Measurements from ENCODE around the gene PTPRK.

Gene PTPRK

GRCh38 chr6:128333581-128334223 lies 186.7 kb downstream of the PTPRK start:
- no peaks in the 10 kb centered on the region; the same call in 1 of the 2 replicates for H3K4me1 ChIP-seq (ENCODE audit: control insufficient read depth, insufficient read depth, low read length)
- WGBS (ENCODE audit: insufficient coverage, insufficient read length): no CpG with 5 or more reads among the region's 5 CpGs
- H3K27ac ChIP-seq (ENCODE audit: low read length): no peak overlapping the region
- DNase-seq (ENCODE audit: low read depth, low spot score): no peak
- H3K9me3 ChIP-seq (ENCODE audit: control insufficient read depth, insufficient read depth, low read length): no peaks in the 10 kb centered on the region
- no peaks in the 10 kb centered on the region for H3K36me3 ChIP-seq (ENCODE audit: control insufficient read depth, insufficient read depth, low read length)
- H3K27me3 ChIP-seq (ENCODE audit: control insufficient read depth, insufficient read depth, low read length): no peaks in the 10 kb centered on the region
- no peak overlapping the region for H3K4me3 ChIP-seq (ENCODE audit: low read length)

- Histone ChIP-seq H3K9me3 (ENCODE audit: control insufficient read depth, insufficient read depth, low read length) (no peaks in the 10 kb centered on the region), H3K4me3 (ENCODE audit: low read length) (no peak overlapping the region), H3K27me3 (ENCODE audit: control insufficient read depth, insufficient read depth, low read length) (no peaks in the 10 kb centered on the region), H3K36me3 (ENCODE audit: control insufficient read depth, insufficient read depth, low read length) (no peaks in the 10 kb centered on the region), H3K27ac (ENCODE audit: low read length) (no peak overlapping the region), H3K4me1 (ENCODE audit: control insufficient read depth, insufficient read depth, low read length) (no peaks in the 10 kb centered on the region; the same call in 1 of the 2 replicates)
- WGBS (ENCODE audit: insufficient coverage, insufficient read length): no CpG with 5 or more reads among the region's 3 CpGs
- DNase-seq (ENCODE audit: low read depth, low spot score): peak; percentile 29
Observed at GRCh38 chr6:128327890-128328289, 192.5 kb downstream of the PTPRK start.

GRCh38 chr6:128323011-128323410 lies 197.4 kb downstream of the PTPRK start:
- no peak for DNase-seq (ENCODE audit: low read depth, low spot score)
- Histone ChIP-seq H3K27me3 (ENCODE audit: control insufficient read depth, insufficient read depth, low read length) (no peaks in the 10 kb centered on the region), H3K4me3 (ENCODE audit: low read length) (no peak overlapping the region), H3K36me3 (ENCODE audit: control insufficient read depth, insufficient read depth, low read length) (no peaks in the 10 kb centered on the region), H3K4me1 (ENCODE audit: control insufficient read depth, insufficient read depth, low read length) (no peaks in the 10 kb centered on the region; the same call in 1 of the 2 replicates), H3K27ac (ENCODE audit: low read length) (no peak overlapping the region), H3K9me3 (ENCODE audit: control insufficient read depth, insufficient read depth, low read length) (no peaks in the 10 kb centered on the region)
- WGBS (ENCODE audit: insufficient coverage, insufficient read length): no CpG with 5 or more reads among the region's 1 CpG

- no CpG with 5 or more reads among the region's 1 CpG for WGBS (ENCODE audit: insufficient coverage, insufficient read length)
- no peaks in the 10 kb centered on the region for H3K27me3 ChIP-seq (ENCODE audit: control insufficient read depth, insufficient read depth, low read length)
- no peaks in the 10 kb centered on the region for H3K9me3 ChIP-seq (ENCODE audit: control insufficient read depth, insufficient read depth, low read length)
- no peak overlapping the region for H3K27ac ChIP-seq (ENCODE audit: low read length)
- H3K36me3 ChIP-seq (ENCODE audit: control insufficient read depth, insufficient read depth, low read length): no peaks in the 10 kb centered on the region
- no peak overlapping the region for H3K4me3 ChIP-seq (ENCODE audit: low read length)
- no peak for DNase-seq (ENCODE audit: low read depth, low spot score)
- H3K4me1 ChIP-seq (ENCODE audit: control insufficient read depth, insufficient read depth, low read length): no peaks in the 10 kb centered on the region
Observed at GRCh38 chr6:128319946-128320345, 200.5 kb downstream of the PTPRK start.

- no CpG with 5 or more reads among the region's 3 CpGs for WGBS (ENCODE audit: insufficient coverage, insufficient read length)
- DNase-seq (ENCODE audit: low read depth, low spot score): no peak
- Histone ChIP-seq H3K4me3 (ENCODE audit: low read length) (no peak overlapping the region), H3K9me3 (ENCODE audit: control insufficient read depth, insufficient read depth, low read length) (no peaks in the 10 kb centered on the region), H3K4me1 (ENCODE audit: control insufficient read depth, insufficient read depth, low read length) (no peaks in the 10 kb centered on the region; the same call in 1 of the 2 replicates), H3K27me3 (ENCODE audit: control insufficient read depth, insufficient read depth, low read length) (no peaks in the 10 kb centered on the region), H3K27ac (ENCODE audit: low read length) (no peak overlapping the region), H3K36me3 (ENCODE audit: control insufficient read depth, insufficient read depth, low read length) (no peaks in the 10 kb centered on the region)
Observed at GRCh38 chr6:128319157-128319556, 201.2 kb downstream of the PTPRK start.

- Histone ChIP-seq H3K36me3 (ENCODE audit: control insufficient read depth, insufficient read depth, low read length) (no peaks in the 10 kb centered on the region), H3K27ac (ENCODE audit: low read length) (no peak overlapping the region), H3K27me3 (ENCODE audit: control insufficient read depth, insufficient read depth, low read length) (no peaks in the 10 kb centered on the region), H3K9me3 (ENCODE audit: control insufficient read depth, insufficient read depth, low read length) (no peaks in the 10 kb centered on the region), H3K4me1 (ENCODE audit: control insufficient read depth, insufficient read depth, low read length) (no peaks in the 10 kb centered on the region; the same call in 1 of the 2 replicates), H3K4me3 (ENCODE audit: low read length) (no peak overlapping the region)
- WGBS (ENCODE audit: insufficient coverage, insufficient read length): no CpG with 5 or more reads among the region's 8 CpGs
- DNase-seq (ENCODE audit: low read depth, low spot score): no peak
Observed at GRCh38 chr6:128316258-128316929, 204.0 kb downstream of the PTPRK start.

GRCh38 chr6:128314190-128314589 lies 206.2 kb downstream of the PTPRK start:
- no peak for DNase-seq (ENCODE audit: low read depth, low spot score)
- H3K27me3 ChIP-seq (ENCODE audit: control insufficient read depth, insufficient read depth, low read length): no peaks in the 10 kb centered on the region
- no peak overlapping the region for H3K4me3 ChIP-seq (ENCODE audit: low read length)
- no peaks in the 10 kb centered on the region for H3K36me3 ChIP-seq (ENCODE audit: control insufficient read depth, insufficient read depth, low read length)
- H3K27ac ChIP-seq (ENCODE audit: low read length): no peak overlapping the region
- no peaks in the 10 kb centered on the region; the same call in 1 of the 2 replicates for H3K4me1 ChIP-seq (ENCODE audit: control insufficient read depth, insufficient read depth, low read length)
- H3K9me3 ChIP-seq (ENCODE audit: control insufficient read depth, insufficient read depth, low read length): no peaks in the 10 kb centered on the region

GRCh38 chr6:128311944-128312570 lies 208.3 kb downstream of the PTPRK start:
- H3K27ac ChIP-seq (ENCODE audit: low read length): no peak overlapping the region
- no peak for DNase-seq (ENCODE audit: low read depth, low spot score)
- no peaks in the 10 kb centered on the region for H3K36me3 ChIP-seq (ENCODE audit: control insufficient read depth, insufficient read depth, low read length)
- H3K4me3 ChIP-seq (ENCODE audit: low read length): no peak overlapping the region
- H3K4me1 ChIP-seq (ENCODE audit: control insufficient read depth, insufficient read depth, low read length): no peaks in the 10 kb centered on the region; the same call in 1 of the 2 replicates
- H3K9me3 ChIP-seq (ENCODE audit: control insufficient read depth, insufficient read depth, low read length): no peaks in the 10 kb centered on the region
- no peaks in the 10 kb centered on the region for H3K27me3 ChIP-seq (ENCODE audit: control insufficient read depth, insufficient read depth, low read length)
- no CpG with 5 or more reads among the region's 3 CpGs for WGBS (ENCODE audit: insufficient coverage, insufficient read length)

GRCh38 chr6:128310451-128310850 lies 209.9 kb downstream of the PTPRK start:
- WGBS (ENCODE audit: insufficient coverage, insufficient read length): no CpG with 5 or more reads among the region's 2 CpGs
- Histone ChIP-seq H3K36me3 (ENCODE audit: control insufficient read depth, insufficient read depth, low read length) (no peaks in the 10 kb centered on the region), H3K4me3 (ENCODE audit: low read length) (no peak overlapping the region), H3K27ac (ENCODE audit: low read length) (no peak overlapping the region), H3K27me3 (ENCODE audit: control insufficient read depth, insufficient read depth, low read length) (no peaks in the 10 kb centered on the region), H3K4me1 (ENCODE audit: control insufficient read depth, insufficient read depth, low read length) (no peaks in the 10 kb centered on the region; the same call in 1 of the 2 replicates), H3K9me3 (ENCODE audit: control insufficient read depth, insufficient read depth, low read length) (no peaks in the 10 kb centered on the region)
- no peak for DNase-seq (ENCODE audit: low read depth, low spot score)

- no peaks in the 10 kb centered on the region; the same call in 1 of the 2 replicates for H3K4me1 ChIP-seq (ENCODE audit: control insufficient read depth, insufficient read depth, low read length)
- H3K9me3 ChIP-seq (ENCODE audit: control insufficient read depth, insufficient read depth, low read length): no peaks in the 10 kb centered on the region
- no peak for DNase-seq (ENCODE audit: low read depth, low spot score)
- no peak overlapping the region for H3K4me3 ChIP-seq (ENCODE audit: low read length)
- H3K27ac ChIP-seq (ENCODE audit: low read length): no peak overlapping the region
- H3K27me3 ChIP-seq (ENCODE audit: control insufficient read depth, insufficient read depth, low read length): no peaks in the 10 kb centered on the region
- no peaks in the 10 kb centered on the region for H3K36me3 ChIP-seq (ENCODE audit: control insufficient read depth, insufficient read depth, low read length)
Observed at GRCh38 chr6:128307671-128308070, 212.7 kb downstream of the PTPRK start.
